Measurements from ENCODE around the gene HSPA2. TPM values are rescaled to one million over a fixed set of nuclear protein-coding genes. Genes with fewer than 3 reads are reported as not detected.

HSPA2 gene
- total RNA-seq, 4 donors from 2014 or later = 70.8 to 98.0 (median 91.6) TPM

GRCh38 chr14:64500088-64500487 lies 40.5 kb upstream of the HSPA2 start:
- no peak for DNase-seq (ENCODE audit: low spot score in 2 of 2)
- H3K36me3 ChIP-seq = peaks cover 8% of the 10 kb centered on the region
- H3K27me3 ChIP-seq = no peaks in the 10 kb centered on the region
- TF ChIP-seq CTCF (IDR thresholded peaks at IDR 0.05) (no peak), POLR2A (IDR thresholded peaks at IDR 0.05) (no peak), EP300 (IDR thresholded peaks at IDR 0.05) (no peak), POLR2AphosphoS5 (IDR thresholded peaks at IDR 0.05) (no peak)
- 100% methylated on average over 1 of the region's 1 CpG for WGBS
- H3K27ac ChIP-seq = no peak overlapping the region
- H3K4me3 ChIP-seq = no peak overlapping the region
- peaks cover 30% of the 10 kb centered on the region for H3K4me1 ChIP-seq
- no peaks in the 10 kb centered on the region for H3K9me3 ChIP-seq

GRCh38 chr14:64501411-64502171 lies 39.0 kb upstream of the HSPA2 start:
- Histone ChIP-seq H3K36me3 (no peaks in the 10 kb centered on the region), H3K9me3 (no peaks in the 10 kb centered on the region), H3K27me3 (no peaks in the 10 kb centered on the region), H3K27ac (peak overlapping the region; percentile 98), H3K4me1 (peaks cover 40% of the 10 kb centered on the region), H3K4me3 (peak overlapping the region; percentile 93)
- peak in 1 of 2 donors; percentile 72 for DNase-seq (ENCODE audit: low spot score in 2 of 2)
- WGBS = 19% methylated on average over 8 of the region's 8 CpGs
- TF ChIP-seq EP300 (IDR thresholded peaks at IDR 0.05) (no peak), CTCF (IDR thresholded peaks at IDR 0.05) (no peak), POLR2AphosphoS5 (IDR thresholded peaks at IDR 0.05) (peak in 1 of 3 donors; percentile 26), POLR2A (IDR thresholded peaks at IDR 0.05) (no peak)

GRCh38 chr14:64502456-64502855 lies 38.1 kb upstream of the HSPA2 start:
- H3K4me1 ChIP-seq = peaks cover 49% of the 10 kb centered on the region

GRCh38 chr14:64502887-64503433 lies 37.6 kb upstream of the HSPA2 start:
- Histone ChIP-seq H3K27ac (peak overlapping the region; percentile 98), H3K9me3 (no peaks in the 10 kb centered on the region), H3K4me3 (peak overlapping the region; percentile 93), H3K27me3 (no peaks in the 10 kb centered on the region), H3K36me3 (no peaks in the 10 kb centered on the region), H3K4me1 (peaks cover 54% of the 10 kb centered on the region)
- WGBS = under 1% methylated on average over 18 of the region's 29 CpGs
- peak in 1 of 2 donors; percentile 74 for DNase-seq (ENCODE audit: low spot score in 2 of 2)
- TF ChIP-seq POLR2A (IDR thresholded peaks at IDR 0.05) (no peak), EP300 (IDR thresholded peaks at IDR 0.05) (no peak), POLR2AphosphoS5 (IDR thresholded peaks at IDR 0.05) (no peak), CTCF (IDR thresholded peaks at IDR 0.05) (no peak)

More at GRCh38 chr14:64502456-64502855, 38.1 kb upstream of the HSPA2 start:
- H3K4me3 ChIP-seq = peak overlapping the region; percentile 93
- H3K36me3 ChIP-seq = no peaks in the 10 kb centered on the region
- peak overlapping the region; percentile 98 for H3K27ac ChIP-seq
- no peak for DNase-seq (ENCODE audit: low spot score in 2 of 2)
- no peaks in the 10 kb centered on the region for H3K9me3 ChIP-seq
- WGBS = 24% methylated on average over 4 of the region's 6 CpGs
- no peaks in the 10 kb centered on the region for H3K27me3 ChIP-seq
- TF ChIP-seq CTCF (IDR thresholded peaks at IDR 0.05) = no peak
- TF ChIP-seq POLR2A (IDR thresholded peaks at IDR 0.05) = no peak
- TF ChIP-seq POLR2AphosphoS5 (IDR thresholded peaks at IDR 0.05) = no peak
- no peak for TF ChIP-seq EP300 (IDR thresholded peaks at IDR 0.05)

Data from suprapubic skin (tissue), 4 donors.